Measurements from ENCODE around the gene ZNF101.
A peak's percentile ranks its signal among the peaks of the same experiment; 100 is the strongest.

The ZNF101 gene

GRCh38 chr19:19711934-19712828 is 43.5 kb downstream of the ZNF101 start:
- DNase-seq = no peak

GRCh38 chr19:19719798-19720197 is 51.2 kb downstream of the ZNF101 start:
- DNase-seq = no peak

GRCh38 chr19:19721896-19722295 is 53.3 kb downstream of the ZNF101 start:
- no peak for DNase-seq

GRCh38 chr19:19732579-19733501 is 64.2 kb downstream of the ZNF101 start, which contains the start of gene ZNF14:
Gene ZNF14, minus strand, starts transcription at chr19:19733112. Its CDS starts 154 bp downstream, at chr19:19732958.
- DNase-seq = peak; percentile 53

All from NK-92 treated with Interleukin-12 subunit alpha and Interleukin-12 subunit beta, amount 100 ng/mL, for 24 hours (cell line).